Smooth muscle cell (in vitro differentiated cells): ENCODE measurements around the gene DAB1. TPM values are rescaled to one million over a fixed set of nuclear protein-coding genes. Genes with fewer than 3 reads are reported as not detected.

ENCODE experiments used
- DNase-seq: peaks from one replicate; lab custom pipeline; 2025; ENCODE audit not compliant: unreplicated experiment; lab: John Stamatoyannopoulos, UW
- H2AFZ ChIP-seq: fragments of 200-600 bp; sonication (generic); 2 replicates; pipeline ENCODE4 v1.6.0; 2016; ENCODE audit warnings: antibody characterized with exemption, low read depth, mild to moderate bottlenecking
- H3F3A ChIP-seq: fragments of 200-600 bp; sonication (generic); 2 replicates; pipeline ENCODE4 v1.6.0; 2017; ENCODE audit warnings: antibody characterized with exemption, low read depth
- H3K27ac ChIP-seq: fragments of 200-600 bp; sonication (generic); 2 replicates; pipeline ENCODE4 v1.5.1; 2016; ENCODE audit warnings: low read depth, mild to moderate bottlenecking
- H3K27me3 ChIP-seq: fragments of 200-600 bp; sonication (generic); 2 replicates; pipeline ENCODE4 v1.6.1; 2016; ENCODE audit warnings: low read depth, mild to moderate bottlenecking
- H3K36me3 ChIP-seq: fragments of 200-600 bp; sonication (generic); 2 replicates; pipeline ENCODE4 v1.5.1; 2016; ENCODE audit warnings: low read depth
- H3K4me1 ChIP-seq: fragments of 200-600 bp; sonication (generic); 2 replicates; pipeline ENCODE4 v1.5.1; 2016; ENCODE audit warnings: low read depth
- H3K4me2 ChIP-seq: fragments of 200-600 bp; sonication (generic); 2 replicates; pipeline ENCODE4 v1.6.0; 2016; ENCODE audit warnings: mild to moderate bottlenecking
- H3K4me3 ChIP-seq: fragments of 200-600 bp; sonication (generic); 2 replicates; pipeline ENCODE4 v1.5.1; 2016; ENCODE audit warnings: mild to moderate bottlenecking
- H3K79me2 ChIP-seq: fragments of 200-600 bp; sonication (generic); 2 replicates; pipeline ENCODE4 v1.6.0; 2016; ENCODE audit warnings: low read depth, mild to moderate bottlenecking
- H3K9ac ChIP-seq: fragments of 200-600 bp; sonication (generic); 2 replicates; pipeline ENCODE4 v1.6.0; 2016; ENCODE audit warnings: low read depth
- H3K9me3 ChIP-seq: fragments of 200-600 bp; sonication (generic); replicated peaks from 2 replicates; pipeline ENCODE4 v1.5.1; 2016; ENCODE audit warnings: low read depth
- H4K20me1 ChIP-seq: fragments of 200-600 bp; sonication (generic); 2 replicates; pipeline ENCODE4 v1.6.0; 2016; ENCODE audit warnings: low read depth
- WGBS: methylation state at CpG from one replicate; pipeline ENCODE4 v1.1.7; 2016; ENCODE audit warnings: low lambda C conversion rate; 5-methylcytosine and 5-hydroxymethylcytosine counted together
- polyA plus RNA-seq: library from polyadenylated mRNA; unstranded; fragments of >200 nt; fragmentation: Nextera tagmentation; extraction: Ambion mirVana; gene quantifications from 2 replicates; pipeline ENCODE4 v1.2.1, GENCODE V29; 2016
- total RNA-seq: library from RNA; depleted of rRNA; stranded (reverse); fragments of >200 nt; gene quantifications from 2 replicates; pipeline ENCODE4 v1.2.3, GENCODE V29; 2014
- TF ChIP-seq, protein P1 (sequence below): fragments of 200-600 bp; sonication (generic); IDR thresholded peaks from 2 replicates; pipeline ENCODE4 v1.5.1; 2017; ENCODE audit warnings: borderline replicate concordance, mild to moderate bottlenecking, antibody characterized with exemption; ENCODE audit not compliant: insufficient read depth, poor library complexity, severe bottlenecking

The DAB1 gene
- total and polyA plus RNA-seq, 2 experiments from 2014 or later = 0.22 to 0.30 TPM

DNA sequence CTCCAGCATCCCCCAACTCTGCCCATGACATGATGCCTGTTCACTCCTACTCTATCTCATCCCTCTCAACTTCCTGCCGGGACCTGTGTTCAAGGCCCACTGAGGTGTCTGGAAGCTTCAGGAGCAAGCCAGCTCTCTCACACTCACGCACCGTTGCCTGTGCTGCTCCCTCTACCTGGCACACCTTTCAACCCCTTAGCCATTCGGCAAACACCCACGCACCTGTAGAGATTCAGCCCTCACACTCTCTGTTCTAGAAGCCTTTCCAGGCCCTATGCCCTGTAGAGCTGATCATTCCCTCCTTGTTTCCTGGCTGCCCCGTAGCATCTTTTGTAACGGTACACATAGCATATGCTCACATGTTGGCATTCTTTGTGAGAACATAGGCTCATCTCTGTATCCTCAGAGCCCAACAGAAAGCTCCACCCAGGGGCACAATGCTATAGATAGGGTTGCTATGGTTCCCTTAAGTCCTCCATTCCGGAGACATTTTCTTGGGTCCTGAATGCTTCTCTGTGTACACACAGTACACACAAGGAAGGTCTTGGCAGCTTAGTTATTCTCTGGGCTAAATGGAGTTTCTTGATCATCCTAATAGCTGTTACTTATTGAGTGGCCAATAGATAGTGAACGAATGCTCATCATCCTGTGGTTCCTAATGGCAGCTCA lies 459.4 kb downstream of the DAB1 start:
- WGBS = 91% methylated on average over 9 of the region's 9 CpGs

DNA sequence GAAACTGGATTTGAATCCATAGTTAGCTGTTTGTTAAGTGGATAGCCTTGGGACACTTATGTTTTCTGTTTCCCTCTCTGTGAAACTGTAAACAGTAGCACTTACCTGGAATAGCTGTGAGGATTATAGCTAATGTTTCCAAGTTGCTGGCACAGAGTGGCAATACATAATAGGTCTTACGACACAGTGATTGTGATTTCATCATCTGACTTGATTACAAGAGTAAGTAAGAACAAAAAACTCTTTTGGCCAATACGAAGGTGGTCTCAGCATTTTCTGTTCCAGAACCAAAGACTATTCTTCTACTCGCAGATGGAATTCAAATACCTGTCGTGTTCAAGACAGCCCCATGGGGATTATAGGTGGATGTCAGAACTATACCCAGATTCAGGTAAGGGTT lies 460.2 kb downstream of the DAB1 start:
- TF ChIP-seq, protein P1, sequence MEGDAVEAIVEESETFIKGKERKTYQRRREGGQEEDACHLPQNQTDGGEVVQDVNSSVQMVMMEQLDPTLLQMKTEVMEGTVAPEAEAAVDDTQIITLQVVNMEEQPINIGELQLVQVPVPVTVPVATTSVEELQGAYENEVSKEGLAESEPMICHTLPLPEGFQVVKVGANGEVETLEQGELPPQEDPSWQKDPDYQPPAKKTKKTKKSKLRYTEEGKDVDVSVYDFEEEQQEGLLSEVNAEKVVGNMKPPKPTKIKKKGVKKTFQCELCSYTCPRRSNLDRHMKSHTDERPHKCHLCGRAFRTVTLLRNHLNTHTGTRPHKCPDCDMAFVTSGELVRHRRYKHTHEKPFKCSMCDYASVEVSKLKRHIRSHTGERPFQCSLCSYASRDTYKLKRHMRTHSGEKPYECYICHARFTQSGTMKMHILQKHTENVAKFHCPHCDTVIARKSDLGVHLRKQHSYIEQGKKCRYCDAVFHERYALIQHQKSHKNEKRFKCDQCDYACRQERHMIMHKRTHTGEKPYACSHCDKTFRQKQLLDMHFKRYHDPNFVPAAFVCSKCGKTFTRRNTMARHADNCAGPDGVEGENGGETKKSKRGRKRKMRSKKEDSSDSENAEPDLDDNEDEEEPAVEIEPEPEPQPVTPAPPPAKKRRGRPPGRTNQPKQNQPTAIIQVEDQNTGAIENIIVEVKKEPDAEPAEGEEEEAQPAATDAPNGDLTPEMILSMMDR = no peak
- WGBS = 91% methylated on average over 4 of the region's 4 CpGs
- Histone ChIP-seq H3K4me3 (no peak overlapping the region), H3K36me3 (no peaks in the 10 kb centered on the region), H3K4me1 (peaks cover 6% of the 10 kb centered on the region), H4K20me1 (no peaks in the 10 kb centered on the region), H3K9me3 (no peaks in the 10 kb centered on the region), H3K9ac (no peak overlapping the region), H3K79me2 (no peaks in the 10 kb centered on the region), H2AFZ (no peak overlapping the region), H3K4me2 (no peak overlapping the region), H3K27me3 (no peaks in the 10 kb centered on the region), H3K27ac (no peak overlapping the region), H3F3A (no peaks in the 10 kb centered on the region)
- no peak for DNase-seq

More for the DNA sequence above, 459.4 kb downstream of the DAB1 start:
- H2AFZ ChIP-seq = no peak overlapping the region
- no peaks in the 10 kb centered on the region for H3K36me3 ChIP-seq
- H3K27me3 ChIP-seq = no peaks in the 10 kb centered on the region
- H3K9ac ChIP-seq = no peak overlapping the region
- H3K4me2 ChIP-seq = no peak overlapping the region
- H3K4me1 ChIP-seq = no peaks in the 10 kb centered on the region
- no peak overlapping the region for H3K4me3 ChIP-seq
- no peaks in the 10 kb centered on the region for H3K9me3 ChIP-seq
- H3K27ac ChIP-seq = no peak overlapping the region
- H4K20me1 ChIP-seq = no peaks in the 10 kb centered on the region
- TF ChIP-seq, protein P1 = no peak
- H3K79me2 ChIP-seq = no peaks in the 10 kb centered on the region
- H3F3A ChIP-seq = no peaks in the 10 kb centered on the region
- no peak for DNase-seq

DNA sequence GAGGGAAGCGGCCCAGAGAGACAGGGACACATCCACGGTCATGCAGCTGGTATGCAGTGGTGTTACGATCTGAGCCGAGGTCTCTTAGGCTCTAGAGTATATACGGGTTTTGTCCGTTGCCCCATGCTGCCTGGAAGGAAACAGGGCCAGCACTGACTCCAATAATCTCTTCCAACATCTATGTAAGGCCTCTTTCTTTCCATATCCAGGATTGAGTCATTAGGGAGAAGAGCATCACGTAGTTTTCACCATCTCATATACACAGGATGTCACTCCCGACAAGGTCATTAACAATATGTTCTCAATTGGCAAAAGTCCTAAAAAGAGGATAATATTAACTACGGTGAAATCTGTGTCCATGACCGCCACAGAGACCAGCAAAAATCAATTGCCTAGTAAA lies 462.4 kb downstream of the DAB1 start:
- no peak for DNase-seq
- Histone ChIP-seq H3K79me2 (no peaks in the 10 kb centered on the region), H4K20me1 (no peaks in the 10 kb centered on the region), H3K36me3 (no peaks in the 10 kb centered on the region), H3K4me1 (peaks cover 15% of the 10 kb centered on the region), H3K9ac (no peak overlapping the region), H3K9me3 (no peaks in the 10 kb centered on the region), H3K27ac (no peak overlapping the region), H3K27me3 (no peaks in the 10 kb centered on the region), H3K4me3 (no peak overlapping the region), H3F3A (no peaks in the 10 kb centered on the region), H3K4me2 (no peak overlapping the region), H2AFZ (no peak overlapping the region)
- 91% methylated on average over 10 of the region's 10 CpGs for whole genome bisulfite sequencing
- TF ChIP-seq, protein P1 = no peak

DNA sequence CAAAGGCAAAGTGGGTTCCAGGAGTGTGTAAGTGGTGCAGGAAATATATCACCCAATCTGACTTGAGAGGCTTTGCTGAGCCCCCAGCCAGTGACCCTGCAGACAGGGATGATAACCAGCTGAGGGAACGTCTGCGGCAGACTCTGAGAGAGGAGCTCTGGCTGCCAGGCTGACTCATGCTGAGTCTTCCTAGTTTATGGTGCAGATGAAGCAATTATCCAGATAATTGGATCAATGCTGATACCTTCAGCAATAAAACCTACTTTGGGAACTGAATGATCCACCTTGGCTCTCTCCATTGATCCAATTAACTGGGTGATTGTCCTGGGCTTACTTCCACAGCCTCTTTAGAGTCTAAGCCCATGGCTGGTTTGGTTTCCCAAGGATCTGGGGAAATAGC lies 465.3 kb downstream of the DAB1 start:
- TF ChIP-seq, protein P1 = no peak
- H3K27ac ChIP-seq = peak overlapping the region; percentile 50
- H3K9ac ChIP-seq = no peak overlapping the region
- H3K36me3 ChIP-seq = no peaks in the 10 kb centered on the region
- DNase-seq = no peak
- H3K9me3 ChIP-seq = no peaks in the 10 kb centered on the region
- peak overlapping the region; percentile 77 for H3K4me2 ChIP-seq
- 0% methylated on average over 2 of the region's 2 CpGs for WGBS
- H3K4me3 ChIP-seq = no peak overlapping the region
- peaks cover 15% of the 10 kb centered on the region for H3K4me1 ChIP-seq
- no peaks in the 10 kb centered on the region for H4K20me1 ChIP-seq
- no peaks in the 10 kb centered on the region for H3K27me3 ChIP-seq
- H2AFZ ChIP-seq = no peak overlapping the region
- H3K79me2 ChIP-seq = no peaks in the 10 kb centered on the region
- H3F3A ChIP-seq = no peaks in the 10 kb centered on the region
